GM12891 (cell line): ENCODE data around the gene TMEM45B.
"Not testable (repeated sequence)": the region's sequence is repeated elsewhere in the genome, so short reads cannot be mapped to it uniquely, and the experiment has no call there.

Source experiments
- POLR2A ChIP-seq: IDR thresholded peaks from 2 replicates; pipeline ENCODE4 v1.6.1; 2011; ENCODE audit warnings: low read depth, low read length, control low read depth
- POLR2AphosphoS5 ChIP-seq: IDR thresholded peaks from 2 replicates; pipeline ENCODE4 v1.6.1; 2011; ENCODE audit warnings: low read depth, low read length, control low read depth
- TAF1 ChIP-seq: IDR thresholded peaks from 2 replicates; pipeline ENCODE4 v1.6.1; 2011; ENCODE audit warnings: low read depth, low read length, control low read depth

DNA sequence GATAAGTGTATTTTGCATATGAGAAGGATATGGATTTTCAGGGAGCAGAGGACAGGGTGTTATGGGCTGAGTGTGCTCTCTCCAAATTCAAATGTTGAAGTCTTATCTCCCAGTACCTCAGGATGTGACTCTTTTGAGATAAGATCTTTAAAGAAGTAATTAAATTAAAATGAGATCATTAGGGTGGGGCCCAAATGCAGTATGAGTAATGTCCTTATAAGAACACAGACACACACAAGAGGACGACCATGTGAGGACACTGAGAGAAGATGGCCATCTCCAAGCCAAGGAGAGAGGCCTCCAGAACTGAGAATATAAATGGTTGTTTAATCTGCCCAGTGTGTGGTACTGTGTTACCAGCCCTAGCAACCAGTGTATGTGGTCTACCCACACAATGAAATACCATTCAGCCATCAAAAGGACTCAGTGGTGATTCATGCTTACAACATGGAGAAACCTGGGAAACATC, 20.8 kb downstream of the TMEM45B start:
- not testable (repeated sequence) for TF ChIP-seq POLR2A, POLR2AphosphoS5, TAF1
